Stimulated activated CD4-positive, alpha-beta T cell treated with anti-CD3 and anti-CD28 coated beads, Interleukin-12 subunit alpha, Interleukin-12 subunit beta, amount 100 ng/mL, for 24 hours (primary cell): ENCODE measurements around the gene RELB.
A peak's percentile ranks its signal among the peaks of the same experiment; 100 is the strongest.
"Not testable (repeated sequence)": the region's sequence is repeated elsewhere in the genome, so short reads cannot be mapped to it uniquely, and the experiment has no call there.

Experiments used
- DNase-seq, 2 experiments: peaks; one replicate each; pipeline ENCODE4 v3.0.0-alpha.2; 2020; ENCODE audit warnings: low read depth in 2 of 2

Gene RELB

GRCh38 chr19:44987148-44987675 is 14.1 kb upstream of the RELB start:
- DNase-seq = no peak

GRCh38 chr19:44988273-44988672 is 13.0 kb upstream of the RELB start:
- no peak for DNase-seq

GRCh38 chr19:44988896-44989556 is 12.2 kb upstream of the RELB start:
- DNase-seq = peak; percentile 14 to 46

GRCh38 chr19:44990459-44990858 is 10.8 kb upstream of the RELB start:
- DNase-seq = no peak

- DNase-seq = no peak
These were observed 10.3 kb upstream of the RELB start for GRCh38 chr19:44990966-44991365.

- no peak for DNase-seq
These were observed 8.7 kb upstream of the RELB start for GRCh38 chr19:44992336-44993163.

- DNase-seq = no peak
These were observed 7.7 kb upstream of the RELB start for GRCh38 chr19:44993526-44993925.

GRCh38 chr19:44993926-44994537 is 7.2 kb upstream of the RELB start:
- DNase-seq = no peak

- no peak for DNase-seq
These were observed 3.2 kb upstream of the RELB start for GRCh38 chr19:44998025-44998424.

GRCh38 chr19:44999131-44999925 is 1.9 kb upstream of the RELB start:
- not testable (repeated sequence) for DNase-seq

GRCh38 chr19:45000665-45001064 is 599 bp upstream of the RELB start:
- not testable (repeated sequence) for DNase-seq

- DNase-seq = no peak
These were observed 2.2 kb downstream of the RELB start for GRCh38 chr19:45003485-45003884.

- DNase-seq = no peak
These were observed 4.5 kb downstream of the RELB start for GRCh38 chr19:45005787-45006186.

GRCh38 chr19:45008552-45008951 is 7.3 kb downstream of the RELB start:
- no peak for DNase-seq

- no peak for DNase-seq
These were observed 8.5 kb downstream of the RELB start for GRCh38 chr19:45009625-45010255.

GRCh38 chr19:45010306-45010705 is 9.0 kb downstream of the RELB start:
- no peak for DNase-seq

- DNase-seq = no peak
These were observed 10.7 kb downstream of the RELB start for GRCh38 chr19:45011959-45012358.

GRCh38 chr19:45016388-45017314 is 15.4 kb downstream of the RELB start:
- DNase-seq = peak in 1 of 2 experiments; percentile 54

GRCh38 chr19:45019187-45019586 is 17.9 kb downstream of the RELB start:
- no peak for DNase-seq

- DNase-seq = no peak
These were observed 18.8 kb downstream of the RELB start for GRCh38 chr19:45020071-45020470.
